Measurements from ENCODE around the gene PLCB4. TPM values are rescaled to one million over a fixed set of nuclear protein-coding genes. Genes with fewer than 3 reads are reported as not detected.

Gene PLCB4
- total and polyA plus RNA-seq, 2 experiments from 2014 or later = 6.5 to 16.1 TPM

DNA sequence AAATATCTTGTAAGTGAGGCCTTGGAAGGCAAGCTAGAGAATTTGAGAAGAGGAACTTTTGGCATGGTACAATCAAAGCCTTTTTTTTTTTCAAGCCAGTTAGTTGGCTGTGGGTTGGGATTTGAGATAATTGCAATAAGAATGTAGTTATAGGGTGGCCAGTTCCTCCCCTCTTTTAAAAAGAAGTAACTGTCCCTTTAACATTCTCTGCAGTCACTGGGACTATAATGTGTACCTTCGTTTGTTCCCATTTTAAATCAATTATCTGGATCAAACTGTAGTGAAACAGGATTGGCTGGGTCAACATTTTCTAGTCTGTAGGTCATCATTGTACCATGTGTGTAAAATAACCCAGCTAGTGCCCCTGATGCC is 233.2 kb downstream of the PLCB4 start (continued):
- TF ChIP-seq REST (IDR thresholded peaks at IDR 0.05; ENCODE audit: unreplicated experiment) (no peak), POLR2AphosphoS5 (IDR thresholded peaks at IDR 0.05; ENCODE audit: low read depth) (no peak), EZH2phosphoT487 (IDR thresholded peaks at IDR 0.05; ENCODE audit: unreplicated experiment) (no peak)

DNA sequence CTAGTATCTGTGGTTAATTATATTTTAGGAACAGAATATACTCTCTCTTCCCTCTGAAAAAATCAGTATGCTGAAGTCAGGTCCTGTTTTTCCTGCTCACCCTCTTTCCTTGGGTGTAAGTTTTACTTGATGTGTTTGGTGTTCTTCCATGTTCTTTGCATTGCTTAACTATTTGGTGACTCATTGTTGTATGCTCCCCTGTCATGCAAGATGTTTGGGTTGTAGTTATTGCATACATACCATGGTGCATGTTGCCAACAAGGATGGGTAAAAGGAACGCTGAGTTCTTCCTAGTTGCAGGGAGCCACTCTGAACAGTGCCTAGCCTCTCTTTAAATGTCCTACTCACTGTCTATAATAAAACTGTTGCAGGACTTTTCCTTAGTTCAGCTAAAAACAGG is 237.6 kb downstream of the PLCB4 start:
- Mint-ChIP-seq H3K27me3 (ENCODE audit: insufficient read depth, low read depth, poor library complexity) (peaks cover 2% of the 10 kb centered on the region), H3K27ac (no peak overlapping the region), H3K36me3 (ENCODE audit: low read depth) (no peaks in the 10 kb centered on the region), H3K4me3 (no peak overlapping the region), H3K9me3 (no peaks in the 10 kb centered on the region), H3K4me1 (peaks cover 10% of the 10 kb centered on the region)
- H3K79me2 ChIP-seq (replicated peaks; ENCODE audit: insufficient read depth) = no peaks in the 10 kb centered on the region
- H3K4me1 ChIP-seq (ENCODE audit: insufficient read depth) = no peaks in the 10 kb centered on the region
- ATAC-seq = no peak
- H3K4me3 ChIP-seq = no peak overlapping the region
- H3K36me3 ChIP-seq (ENCODE audit: insufficient read depth) = no peaks in the 10 kb centered on the region
- H3K27ac ChIP-seq (ENCODE audit: low read depth) = no peak overlapping the region
- H3K9me2 ChIP-seq (ENCODE audit: insufficient read depth) = peaks cover 6% of the 10 kb centered on the region
- H3K4me2 ChIP-seq = no peak overlapping the region
- no peak overlapping the region for H2AFZ ChIP-seq
- no peaks in the 10 kb centered on the region for H3K27me3 ChIP-seq (ENCODE audit: insufficient read depth)
- TF ChIP-seq ZNF331 (CRISPR knock-in tag; IDR thresholded peaks at IDR 0.05; ENCODE audit: low read depth) = no peak
- TF ChIP-seq ZNF462 (CRISPR knock-in tag; IDR thresholded peaks at IDR 0.05) = no peak
- H4K20me1 ChIP-seq (replicated peaks; ENCODE audit: insufficient read depth) = no peaks in the 10 kb centered on the region
- no peaks in the 10 kb centered on the region for H3F3A ChIP-seq (replicated peaks; ENCODE audit: low read depth)
- DNase-seq (ENCODE audit: low spot score) = no peak

Data from GM23338 (cell line).